H1 (cell line): ENCODE results near the gene RIPK4. TPM values are rescaled to one million over a fixed set of nuclear protein-coding genes. Genes with fewer than 3 reads are reported as not detected.
A peak's percentile ranks its signal among the peaks of the same experiment; 100 is the strongest.

Experiments used
- CTCF ChIA-PET: fragments of 300-600 bp; sonication (Branson Sonifier 250); formaldehyde crosslinking; loops from one replicate; lab custom pipeline; 2021; ENCODE audit not compliant: partially characterized antibody; lab: Charles Lee
- POLR2A ChIA-PET: fragments of 300-600 bp; sonication (Branson Sonifier 250); formaldehyde crosslinking; loops from one replicate; lab custom pipeline; 2021; ENCODE audit warnings: inconsistent platforms; ENCODE audit not compliant: partially characterized antibody; lab: Charles Lee
- DNase-seq, 2 experiments: peaks; one replicate each; pipeline versions ENCODE4 v3.0.0 to v3.0.0-alpha.2; 2010 to 2022; ENCODE audit warnings: low spot score in 2 of 2, low read depth in 1 of 2, mixed read lengths in 1 of 2
- FAIRE-seq: peaks from 2 replicates; lab custom pipeline; 2011; peaks lifted over from hg19 to GRCh38; lab: Jason Lieb, UNC
- H2AFZ ChIP-seq: 2 replicates; pipeline ENCODE4 v1.8.1; 2012; ENCODE audit warnings: low read length, inconsistent platforms
- H2AK5ac ChIP-seq: 2 replicates; pipeline ENCODE4 v1.6.1; 2013; ENCODE audit warnings: low read depth, low read length
- H2BK120ac ChIP-seq: replicated peaks from 2 replicates; pipeline ENCODE3; 2013; ENCODE audit warnings: low read depth, low read length, inconsistent platforms
- H2BK12ac ChIP-seq: 2 replicates; pipeline ENCODE4 v1.6.1; 2013; ENCODE audit warnings: low read depth, low read length
- H2BK15ac ChIP-seq: 2 replicates; pipeline ENCODE4 v1.6.1; 2013; ENCODE audit warnings: low read length
- H2BK20ac ChIP-seq: 2 replicates; pipeline ENCODE4 v1.6.1; 2013; ENCODE audit warnings: low read length
- H2BK5ac ChIP-seq: 2 replicates; pipeline ENCODE4 v1.6.1; 2013; ENCODE audit warnings: low read depth, low read length
- H3K14ac ChIP-seq: 2 replicates; pipeline ENCODE4 v1.6.1; 2013; ENCODE audit warnings: inconsistent platforms; ENCODE audit not compliant: insufficient read length
- H3K18ac ChIP-seq: 2 replicates; pipeline ENCODE4 v1.6.1; 2013; ENCODE audit warnings: low read length; ENCODE audit errors: extremely low read depth
- H3K23ac ChIP-seq: 2 replicates; pipeline ENCODE4 v1.6.1; 2013; ENCODE audit warnings: inconsistent platforms; ENCODE audit not compliant: insufficient read length
- H3K23me2 ChIP-seq: 2 replicates; pipeline ENCODE4 v1.6.1; 2013; ENCODE audit warnings: low read depth, low read length
- H3K27ac ChIP-seq: 2 replicates; pipeline ENCODE4 v1.6.1; 2011; ENCODE audit warnings: low read depth, low read length, inconsistent platforms
- H3K27me3 ChIP-seq, 4 experiments: replicated peaks in 1 of 4; 1 replicate in 1 of 4; 2 replicates in 3 of 4; pipeline versions ENCODE4 v1.6.1 to v1.8.1; 2011 to 2013; ENCODE audit warnings: low read length in 3 of 4, mild to moderate bottlenecking in 3 of 4, inconsistent platforms in 2 of 4, mixed read lengths in 2 of 4, moderate library complexity in 1 of 4; ENCODE audit not compliant: control insufficient read depth in 3 of 4, insufficient read depth in 3 of 4; ENCODE audit errors: extremely low read depth in 1 of 4
- H3K36me3 ChIP-seq, 4 experiments: 2 replicates each; pipeline versions ENCODE4 v1.6.1 to v1.8.1; 2011 to 2013; ENCODE audit warnings: mild to moderate bottlenecking in 4 of 4, low read length in 3 of 4, moderate library complexity in 2 of 4, control low read depth in 1 of 4, inconsistent platforms in 1 of 4; ENCODE audit not compliant: insufficient read depth in 4 of 4, control insufficient read depth in 2 of 4
- H3K4ac ChIP-seq: replicated peaks from 2 replicates; pipeline ENCODE3; 2013; ENCODE audit warnings: low read length, low read depth, mixed read lengths, inconsistent platforms; ENCODE audit not compliant: insufficient read length
- H3K4me1 ChIP-seq, 4 experiments: replicated peaks in 1 of 4; 1 replicate in 1 of 4; 2 replicates in 3 of 4; pipeline versions ENCODE4 v1.6.1 to v1.8.1; 2011 to 2013; ENCODE audit warnings: low read length in 3 of 4, inconsistent platforms in 2 of 4, mixed read lengths in 1 of 4; ENCODE audit not compliant: insufficient read depth in 4 of 4, control insufficient read depth in 3 of 4
- H3K4me2 ChIP-seq, 2 experiments: 2 replicates each; pipeline versions ENCODE4 v1.6.1 to v1.8.1; 2011 to 2013; ENCODE audit warnings: low read depth in 2 of 2, low read length in 2 of 2, control low read depth in 1 of 2, inconsistent platforms in 1 of 2, mild to moderate bottlenecking in 1 of 2; ENCODE audit not compliant: insufficient read depth in 1 of 2
- H3K4me3 ChIP-seq, 4 experiments: fragments of 200-600, 300-600 bp in 1 of 4; sonication (generic), shearing (Covaris generic), sonication (Bioruptor Twin) in 1 of 4; 2 replicates each; pipeline versions ENCODE4 v1.5.1 to v1.8.1; 2011 to 2016; ENCODE audit warnings: low read length in 4 of 4, low read depth in 3 of 4, control low read depth in 2 of 4, inconsistent platforms in 2 of 4, mild to moderate bottlenecking in 2 of 4, mixed read lengths in 1 of 4, moderate library complexity in 1 of 4; ENCODE audit not compliant: insufficient read depth in 2 of 4; ENCODE audit errors: extremely low read depth in 1 of 4
- H3K56ac ChIP-seq: replicated peaks from 2 replicates; pipeline ENCODE3; 2013; ENCODE audit warnings: low read depth, mild to moderate bottlenecking, mixed read lengths, low read length, inconsistent platforms; ENCODE audit not compliant: insufficient read length
- H3K79me1 ChIP-seq: 2 replicates; pipeline ENCODE4 v1.6.1; 2013; ENCODE audit warnings: low read depth, low read length, control low read depth
- H3K79me2 ChIP-seq, 2 experiments: 2 replicates each; pipeline versions ENCODE4 v1.6.1 to v1.8.1; 2012 to 2013; ENCODE audit warnings: low read length in 2 of 2, mild to moderate bottlenecking in 2 of 2, inconsistent platforms in 1 of 2; ENCODE audit not compliant: insufficient read depth in 2 of 2, control insufficient read depth in 1 of 2
- H3K9ac ChIP-seq, 4 experiments: replicated peaks in 1 of 4; 1 replicate in 1 of 4; 2 replicates in 3 of 4; pipeline versions ENCODE4 v1.6.1 to v1.8.1; 2011 to 2013; ENCODE audit warnings: low read depth in 3 of 4, low read length in 3 of 4, control low read depth in 2 of 4, mild to moderate bottlenecking in 2 of 4, moderate library complexity in 2 of 4, inconsistent platforms in 1 of 4; ENCODE audit errors: extremely low read depth in 1 of 4
- H3K9me3 ChIP-seq, 2 experiments: 2 replicates each; pipeline versions ENCODE4 v1.6.1 to v1.8.1; 2012 to 2013; ENCODE audit warnings: mild to moderate bottlenecking in 2 of 2, moderate library complexity in 2 of 2, control low read depth in 1 of 2, inconsistent platforms in 1 of 2, low read depth in 1 of 2, low read length in 1 of 2, mixed read lengths in 1 of 2; ENCODE audit not compliant: insufficient read depth in 2 of 2
- H4K20me1 ChIP-seq, 2 experiments: replicated peaks in 1 of 2; 2 replicates each; pipeline versions ENCODE3 to v1.8.1; 2011 to 2013; ENCODE audit warnings: inconsistent platforms in 2 of 2, low read length in 2 of 2, mild to moderate bottlenecking in 1 of 2; ENCODE audit not compliant: insufficient read depth in 2 of 2, control insufficient read depth in 1 of 2
- H4K5ac ChIP-seq: 2 replicates; pipeline ENCODE4 v1.6.1; 2013; ENCODE audit warnings: low read length, low read depth, mixed read lengths, inconsistent platforms; ENCODE audit not compliant: insufficient read length
- H4K8ac ChIP-seq: 2 replicates; pipeline ENCODE4 v1.8.0; 2013; ENCODE audit warnings: mild to moderate bottlenecking, moderate library complexity, low read length, inconsistent platforms; ENCODE audit not compliant: insufficient read depth; ENCODE audit errors: extremely low read depth
- H4K91ac ChIP-seq: replicated peaks from 2 replicates; pipeline ENCODE3; 2013; ENCODE audit warnings: low read length, mixed read lengths, inconsistent platforms; ENCODE audit not compliant: insufficient read length
- ASH2L ChIP-seq: fragments of 200-600, 300-600 bp; sonication (generic); IDR thresholded peaks from one replicate; pipeline ENCODE4 v1.7.1; 2017; ENCODE audit warnings: low read length
- CBX5 ChIP-seq: fragments of 300-800, 300-1000 bp; sonication (generic); IDR thresholded peaks from 2 replicates; pipeline ENCODE4 v1.7.1; 2016; ENCODE audit warnings: antibody characterized with exemption, low read length, low read depth
- CHD1 ChIP-seq: IDR thresholded peaks from 2 replicates; pipeline ENCODE4 v1.6.1; 2012; ENCODE audit warnings: low read depth, low read length, improper control_type of control experiment
- EZH2 ChIP-seq: fragments of 200-600 bp; sonication (generic); IDR thresholded peaks from 2 replicates; pipeline ENCODE4 v1.7.1; 2012; ENCODE audit warnings: low read depth, mild to moderate bottlenecking, moderate library complexity, low read length, inconsistent platforms; ENCODE audit not compliant: severe bottlenecking
- RBBP5 ChIP-seq: IDR thresholded peaks from 2 replicates; pipeline ENCODE4 v1.7.1; 2012; ENCODE audit warnings: low read depth, mild to moderate bottlenecking, inconsistent platforms, low read length, moderate library complexity, borderline replicate concordance
- RNF2 ChIP-seq: fragments of 200-900, 300-1000 bp; sonication (generic); IDR thresholded peaks from 2 replicates; pipeline ENCODE4 v1.7.1; 2016; ENCODE audit warnings: borderline replicate concordance, low read depth, mild to moderate bottlenecking, antibody characterized with exemption, low read length; ENCODE audit not compliant: poor library complexity, severe bottlenecking; ENCODE audit errors: missing control alignments
- TBP ChIP-seq: IDR thresholded peaks from 2 replicates; pipeline ENCODE4 v1.6.1; 2011; ENCODE audit warnings: low read depth, low read length, improper control_type of control experiment
- TEAD4 ChIP-seq: IDR thresholded peaks from 2 replicates; pipeline ENCODE4 v1.6.1; 2012; ENCODE audit warnings: low read depth, low read length, inconsistent platforms, mixed read lengths
- WGBS, 2 experiments: shearing (Covaris generic) in 1 of 2; methylation state at CpG; one replicate each; pipeline versions ENCODE4 v1.1.6 to v1.1.7; 2013 to 2015; ENCODE audit warnings: low lambda C conversion rate in 2 of 2, mixed read lengths in 2 of 2, inconsistent platforms in 1 of 2, low coverage in 1 of 2, missing lambda C conversion rate in 1 of 2; ENCODE audit not compliant: insufficient replicate concordance in 2 of 2, insufficient coverage in 1 of 2, insufficient read length in 1 of 2; ENCODE audit errors: extremely low coverage in 1 of 2, missing lambda C conversion rate in 1 of 2; 5-methylcytosine and 5-hydroxymethylcytosine counted together
- polyA plus RNA-seq, 7 experiments: library from polyadenylated mRNA; depleted of rRNA in 3 of 7; stranded (reverse) in 5 of 7; unstranded in 2 of 7; fragments of >200 nt in 5 of 7; fragments of 200-250 nt in 2 of 7; gene quantifications; 1 replicate in 5 of 7; 2 replicates in 1 of 7; 4 replicates in 1 of 7; pipeline versions ENCODE4 v1.2.1 to v1.2.3, GENCODE V29; 2011 to 2013; ENCODE audit warnings: missing spikeins in 2 of 7, mixed read lengths in 2 of 7
- total RNA-seq: library from RNA; stranded (reverse); fragmentation: NEBNext Ultra II Directional; extraction: Animal tissue kit (Norgen Biotek cat#: 25700); gene quantifications from 2 replicates; pipeline ENCODE4 v1.2.1, GENCODE V29; 2021
- TF ChIP-seq, protein P1 (sequence below): IDR thresholded peaks from 2 replicates; pipeline ENCODE4 v1.6.1; 2011; ENCODE audit warnings: low read depth, mild to moderate bottlenecking, low read length; ENCODE audit not compliant: insufficient read depth
- TF ChIP-seq, protein P2 (sequence below): IDR thresholded peaks from 2 replicates; pipeline ENCODE4 v1.6.1; 2011; ENCODE audit warnings: low read length, improper control_type of control experiment

RIPK4 gene
- total and polyA plus RNA-seq, 2 of the 8 experiments (the other 6 are each of a cell fraction or from before 2014, with no cell fraction given), result 2.7 to 5.6 TPM

DNA sequence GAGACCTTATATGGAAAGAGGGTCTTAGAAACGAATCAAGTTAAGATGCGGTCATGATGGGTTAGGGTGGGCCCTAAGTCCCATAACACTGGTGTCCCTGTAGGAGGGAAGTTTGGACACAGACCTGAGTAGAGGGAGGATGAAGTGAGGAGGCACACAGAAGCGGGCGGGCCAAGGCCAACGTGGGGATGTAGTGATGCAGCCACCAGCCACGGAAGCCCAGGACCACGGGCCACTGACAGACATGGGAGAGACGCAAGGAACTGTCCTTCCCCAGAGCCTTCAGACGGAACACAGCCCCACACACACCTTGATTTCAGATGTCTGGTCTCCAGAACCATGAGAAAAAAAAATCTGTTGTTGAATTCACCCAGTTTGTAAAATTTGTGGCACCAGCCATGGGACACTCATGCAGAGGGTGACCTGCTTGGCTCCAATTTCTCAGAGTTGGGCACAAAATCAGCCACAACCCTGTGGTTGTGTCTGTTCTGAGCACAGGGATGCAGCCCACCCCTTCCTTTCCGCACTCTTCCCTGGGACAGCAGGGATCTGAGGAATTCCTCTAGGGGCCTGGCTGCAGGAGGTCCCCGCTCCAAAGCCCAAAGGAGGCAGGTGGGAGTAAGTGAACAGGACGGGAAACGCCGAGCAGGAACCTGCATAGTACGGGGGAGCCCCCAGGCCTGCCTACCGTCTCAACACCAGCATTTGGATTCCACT lies 61.1 kb downstream of the RIPK4 start:
- 91% methylated on average over 16 of the region's 16 CpGs; no CpG with 5 or more reads in 1 of the 2 experiments for WGBS, 2 experiments
- Histone ChIP-seq H4K20me1 (no peaks in the 10 kb centered on the region), H3K27ac (no peak overlapping the region), H3K4me1 (peaks cover 0 to 7% (median under 1%) of the 10 kb centered on the region in 4 experiments; a peak in 3 of 7 replicates), H3K4ac (no peak overlapping the region), H3K4me2 (no peak overlapping the region), H3K9me3 (no peaks in the 10 kb centered on the region; a peak in 1 of 4 replicates), H3K23me2 (peaks cover 2% of the 10 kb centered on the region; the same call in 1 of the 2 replicates), H2AFZ (no peak overlapping the region), H3K9ac (no peak overlapping the region), H2BK20ac (peak overlapping the region; percentile 72; the same call in 1 of the 2 replicates), H3K56ac (no peak overlapping the region), H3K36me3 (no peaks in the 10 kb centered on the region), H4K91ac (peak overlapping the region; percentile 47), H2BK15ac (peak overlapping the region; percentile 72; the same call in 1 of the 2 replicates), H3K14ac (no peak overlapping the region), H4K5ac (no peak overlapping the region), H3K27me3 (peaks cover 0 to 2% (median under 1%) of the 10 kb centered on the region in 4 experiments; a peak in 3 of 7 replicates), H3K79me1 (no peaks in the 10 kb centered on the region), H3K4me3 (no peak overlapping the region), H3K23ac (no peak overlapping the region), H4K8ac (no peak overlapping the region), H2BK120ac (no peak overlapping the region), H2BK5ac (no peak overlapping the region), H3K79me2 (no peaks in the 10 kb centered on the region), H2BK12ac (no peak overlapping the region), H3K18ac (no peak overlapping the region), H2AK5ac (no peak overlapping the region)
- ChIA-PET POLR2A (no interaction called here), CTCF (interaction anchor here (1.2 kb wide), 1 partner anchor 73 kb away, joined by 3 read pairs; no protein-coding TSS in a partner anchor)
- FAIRE-seq (no peak), DNase-seq (no peak)
- no peak for TF ChIP-seq TEAD4
- no peak for TF ChIP-seq CHD1
- TF ChIP-seq RBBP5, result no peak
- TF ChIP-seq EZH2, result no peak
- TF ChIP-seq CBX5, result no peak
- TF ChIP-seq ASH2L, result no peak
- TF ChIP-seq RNF2, result no peak
- TF ChIP-seq, protein P1, sequence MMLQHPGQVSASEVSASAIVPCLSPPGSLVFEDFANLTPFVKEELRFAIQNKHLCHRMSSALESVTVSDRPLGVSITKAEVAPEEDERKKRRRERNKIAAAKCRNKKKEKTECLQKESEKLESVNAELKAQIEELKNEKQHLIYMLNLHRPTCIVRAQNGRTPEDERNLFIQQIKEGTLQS, result no peak
- TF ChIP-seq, protein P2, sequence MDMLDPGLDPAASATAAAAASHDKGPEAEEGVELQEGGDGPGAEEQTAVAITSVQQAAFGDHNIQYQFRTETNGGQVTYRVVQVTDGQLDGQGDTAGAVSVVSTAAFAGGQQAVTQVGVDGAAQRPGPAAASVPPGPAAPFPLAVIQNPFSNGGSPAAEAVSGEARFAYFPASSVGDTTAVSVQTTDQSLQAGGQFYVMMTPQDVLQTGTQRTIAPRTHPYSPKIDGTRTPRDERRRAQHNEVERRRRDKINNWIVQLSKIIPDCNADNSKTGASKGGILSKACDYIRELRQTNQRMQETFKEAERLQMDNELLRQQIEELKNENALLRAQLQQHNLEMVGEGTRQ, result no peak
- no peak for TF ChIP-seq TBP
